DOHH2 (cell line): ENCODE measurements around the gene DLX5.

ENCODE experiments used
- H3F3A ChIP-seq: fragments of 200-600 bp; sonication (generic), shearing (Covaris generic); 2 replicates; pipeline ENCODE4 v1.6.0; 2016; ENCODE audit warnings: antibody characterized with exemption, mild to moderate bottlenecking; ENCODE audit not compliant: control insufficient read depth, insufficient read depth
- H3K27ac ChIP-seq: fragments of 200-600 bp; sonication (generic); 2 replicates; pipeline ENCODE4 v1.5.1; 2014; ENCODE audit warnings: low read depth, mild to moderate bottlenecking, low read length, moderate library complexity
- H3K27me3 ChIP-seq: fragments of 200-600 bp; sonication (generic); 2 replicates; pipeline ENCODE4 v1.6.1; 2014; ENCODE audit warnings: mild to moderate bottlenecking, low read length, mixed read lengths; ENCODE audit not compliant: control insufficient read depth
- H3K36me3 ChIP-seq: fragments of 200-600 bp; sonication (generic); 2 replicates; pipeline ENCODE4 v1.6.1; 2014; ENCODE audit warnings: mild to moderate bottlenecking, low read length, moderate library complexity, mixed read lengths; ENCODE audit not compliant: control insufficient read depth
- H3K4me1 ChIP-seq: fragments of 200-600 bp; sonication (generic); 2 replicates; pipeline ENCODE4 v1.6.1; 2014; ENCODE audit warnings: mild to moderate bottlenecking, low read length, mixed read lengths; ENCODE audit not compliant: control insufficient read depth
- H3K4me2 ChIP-seq: fragments of 200-600 bp; sonication (generic); 2 replicates; pipeline ENCODE4 v1.6.0; 2014; ENCODE audit warnings: mild to moderate bottlenecking, low read length, moderate library complexity
- H3K4me3 ChIP-seq: fragments of 200-600 bp; sonication (generic); 2 replicates; pipeline ENCODE4 v1.5.1; 2014; ENCODE audit warnings: mild to moderate bottlenecking, low read length, mixed read lengths
- H3K79me2 ChIP-seq: fragments of 200-600 bp; sonication (generic); 2 replicates; pipeline ENCODE4 v1.6.1; 2014; ENCODE audit warnings: mild to moderate bottlenecking, low read length, mixed read lengths; ENCODE audit not compliant: control insufficient read depth
- H3K9me2 ChIP-seq: fragments of 200-600 bp; sonication (generic); replicated peaks from 2 replicates; pipeline ENCODE4 v1.6.1; 2014; ENCODE audit warnings: mild to moderate bottlenecking, low read length, mixed read lengths; ENCODE audit not compliant: control insufficient read depth
- H3K9me3 ChIP-seq: fragments of 200-600 bp; sonication (generic); 2 replicates; pipeline ENCODE4 v1.6.1; 2014; ENCODE audit warnings: antibody characterized with exemption, low read length, mixed read lengths; ENCODE audit not compliant: control insufficient read depth, insufficient read depth
- H4K20me1 ChIP-seq: fragments of 200-600 bp; sonication (generic); 2 replicates; pipeline ENCODE4 v1.6.0; 2014; ENCODE audit warnings: low read depth, mild to moderate bottlenecking, antibody characterized with exemption, low read length, moderate library complexity; ENCODE audit not compliant: control insufficient read depth, insufficient read depth
- CTCF ChIP-seq: fragments of 200-600 bp; sonication (generic); IDR thresholded peaks from one replicate; pipeline ENCODE4 v1.5.1; 2014; ENCODE audit warnings: antibody characterized with exemption, mild to moderate bottlenecking, low read depth, low read length; ENCODE audit not compliant: poor library complexity, severe bottlenecking
- EZH2phosphoT487 ChIP-seq: fragments of 200-600 bp; sonication (generic); IDR thresholded peaks from 2 replicates; pipeline ENCODE4 v1.6.1; 2017; ENCODE audit warnings: borderline replicate concordance, mild to moderate bottlenecking, antibody characterized with exemption, low read length, moderate library complexity, mixed read lengths

Gene DLX5

GRCh38 chr7:96982586-96982985 is 42.0 kb downstream of the DLX5 start:
- Histone ChIP-seq H3K4me1 (no peaks in the 10 kb centered on the region), H3K4me2 (no peak overlapping the region), H3K27me3 (0 out of 2 replicates have a peak, but pooled peaks cover 5% of the 10 kb centered on the region), H3K9me2 (no peaks in the 10 kb centered on the region), H3K9me3 (no peaks in the 10 kb centered on the region), H4K20me1 (no peaks in the 10 kb centered on the region), H3K27ac (no peak overlapping the region), H3K79me2 (no peaks in the 10 kb centered on the region), H3F3A (no peaks in the 10 kb centered on the region), H3K4me3 (no peak overlapping the region), H3K36me3 (no peaks in the 10 kb centered on the region)
- TF ChIP-seq CTCF (no peak), EZH2phosphoT487 (no peak)

- Histone ChIP-seq H3K9me3 (no peaks in the 10 kb centered on the region), H3K27me3 (no peaks in the 10 kb centered on the region), H4K20me1 (no peaks in the 10 kb centered on the region), H3K4me2 (no peak overlapping the region), H3K36me3 (no peaks in the 10 kb centered on the region), H3K27ac (no peak overlapping the region), H3K79me2 (no peaks in the 10 kb centered on the region), H3F3A (no peaks in the 10 kb centered on the region), H3K9me2 (no peaks in the 10 kb centered on the region), H3K4me1 (no peaks in the 10 kb centered on the region), H3K4me3 (no peak overlapping the region)
- TF ChIP-seq EZH2phosphoT487 (no peak), CTCF (no peak)
Observed at GRCh38 chr7:96979551-96980276, 44.9 kb downstream of the DLX5 start.

GRCh38 chr7:96977445-96977844 is 47.2 kb downstream of the DLX5 start:
- H3K27ac ChIP-seq = no peak overlapping the region
- H3F3A ChIP-seq = no peaks in the 10 kb centered on the region
- H3K4me1 ChIP-seq = no peaks in the 10 kb centered on the region
- H3K79me2 ChIP-seq = no peaks in the 10 kb centered on the region
- H3K36me3 ChIP-seq = no peaks in the 10 kb centered on the region
- no peaks in the 10 kb centered on the region for H4K20me1 ChIP-seq
- H3K4me2 ChIP-seq = no peak overlapping the region
- no peaks in the 10 kb centered on the region for H3K9me2 ChIP-seq
- H3K4me3 ChIP-seq = no peak overlapping the region
- TF ChIP-seq CTCF = no peak
- TF ChIP-seq EZH2phosphoT487 = no peak
- no peaks in the 10 kb centered on the region for H3K9me3 ChIP-seq
- H3K27me3 ChIP-seq = no peaks in the 10 kb centered on the region
